ENCODE data around the gene MGAT4B.

GRCh38 chr5:179800696-179801201 lies 5.9 kb downstream of the MGAT4B start:
- TF ChIP-seq CTCF (conservative IDR thresholded peaks at IDR 0.05 in 1 of 2, IDR thresholded peaks at IDR 0.05 in 1 of 2; ENCODE audit: low read depth in 1 of 2, low read length in 2 of 2) = no peak
- no peak for TF ChIP-seq EZH2 (IDR thresholded peaks at IDR 0.05; ENCODE audit: low read length, missing control alignments)

All from fibroblast of lung (primary cell).